WTC11 (cell line): ENCODE data around the gene B3GLCT.

Experiments
- AFF4 ChIP-seq: sonication (generic); formaldehyde crosslinking; IDR thresholded peaks from 2 replicates; pipeline ENCODE4 v1.8.1; 2023; ENCODE audit warnings: mild to moderate bottlenecking, missing genetic modification reagents, borderline replicate concordance
- ARID4B ChIP-seq: sonication (generic); formaldehyde crosslinking; IDR thresholded peaks from 2 replicates; pipeline ENCODE4 v1.8.0; 2023; ENCODE audit warnings: missing genetic modification reagents, mild to moderate bottlenecking, borderline replicate concordance
- CTCF ChIP-seq: fragments of 200-600 bp; IDR thresholded peaks from 2 replicates; pipeline ENCODE4 v1.8.0; 2022; ENCODE audit warnings: antibody characterized with exemption
- ESRRA ChIP-seq: sonication (generic); formaldehyde crosslinking; IDR thresholded peaks from 2 replicates; pipeline ENCODE4 v1.8.1; 2022; ENCODE audit warnings: mild to moderate bottlenecking, missing genetic modification reagents, borderline replicate concordance
- FOXP1 ChIP-seq: sonication (generic); formaldehyde crosslinking; IDR thresholded peaks from 2 replicates; pipeline ENCODE4 v1.8.0; 2022; ENCODE audit warnings: missing genetic modification reagents, mild to moderate bottlenecking, moderate library complexity, borderline replicate concordance
- JUN ChIP-seq: sonication (generic); formaldehyde crosslinking; IDR thresholded peaks from 2 replicates; pipeline ENCODE4 v1.8.0; 2023; ENCODE audit warnings: mild to moderate bottlenecking, missing genetic modification reagents
- PREB ChIP-seq: sonication (generic); formaldehyde crosslinking; IDR thresholded peaks from 2 replicates; pipeline ENCODE4 v1.8.1; 2022; ENCODE audit warnings: mild to moderate bottlenecking, missing genetic modification reagents, moderate library complexity, borderline replicate concordance
- ZNF219 ChIP-seq: sonication (generic); formaldehyde crosslinking; IDR thresholded peaks from 2 replicates; pipeline ENCODE4 v1.8.0; 2023; ENCODE audit warnings: missing genetic modification reagents, mild to moderate bottlenecking, borderline replicate concordance
- ZNF512 ChIP-seq: sonication (generic); formaldehyde crosslinking; IDR thresholded peaks from 2 replicates; pipeline ENCODE4 v1.8.1; 2022; ENCODE audit warnings: missing genetic modification reagents, borderline replicate concordance
- ZSCAN18 ChIP-seq: fragments of 250-450 bp; sonication (Bioruptor Pico); IDR thresholded peaks from 2 replicates; pipeline ENCODE4 v2.1.2; 2022; ENCODE audit warnings: mild to moderate bottlenecking, moderate library complexity

GRCh38 chr13:31357581-31357980, 157.8 kb downstream of the B3GLCT start:
- TF ChIP-seq CTCF (no peak), ZNF219 (no peak), PREB (no peak), ZNF512 (no peak), ZSCAN18 (CRISPR knock-in tag) (no peak), ESRRA (CRISPR knock-in tag) (no peak), AFF4 (CRISPR knock-in tag) (no peak), ARID4B (CRISPR knock-in tag) (no peak), JUN (CRISPR knock-in tag) (no peak), FOXP1 (no peak)
